Vagina (tissue), 2 donors: ENCODE results near the gene FITM1.

Experiments
- CTCF ChIP-seq, 3 experiments: fragments of 450-650 bp in 2 of 3; fragments of 200-600 bp in 1 of 3; sonication (generic) in 1 of 3; IDR thresholded peaks; one replicate each; pipeline ENCODE4 v1.5.1; 2017 to 2019; ENCODE audit warnings: antibody characterized with exemption in 3 of 3, mild to moderate bottlenecking in 2 of 3, moderate library complexity in 2 of 3
- POLR2AphosphoS5 ChIP-seq, 2 donors: sonication (generic); formaldehyde crosslinking; IDR thresholded peaks; one replicate each; pipeline ENCODE4 v1.9.0; 2017; ENCODE audit warnings: antibody characterized with exemption in 2 of 2, mild to moderate bottlenecking in 2 of 2, low read depth in 1 of 2; ENCODE audit not compliant: insufficient read depth in 1 of 2

GRCh38 chr14:24082411-24083080, 47.9 kb upstream of the FITM1 start:
- TF ChIP-seq CTCF (IDR thresholded peaks at IDR 0.05): no peak
- TF ChIP-seq POLR2AphosphoS5 (IDR thresholded peaks at IDR 0.05; ENCODE audit: insufficient read depth in 1 of 2, low read depth in 1 of 2): no peak
